H1 (cell line): ENCODE data around the gene PLGRKT. TPM values are rescaled to one million over a fixed set of nuclear protein-coding genes. Genes with fewer than 3 reads are reported as not detected.

Experiments
- CTCF ChIA-PET: fragments of 300-600 bp; sonication (Branson Sonifier 250); formaldehyde crosslinking; loops from one replicate; lab custom pipeline; 2021; ENCODE audit not compliant: partially characterized antibody; lab: Charles Lee
- POLR2A ChIA-PET: fragments of 300-600 bp; sonication (Branson Sonifier 250); formaldehyde crosslinking; loops from one replicate; lab custom pipeline; 2021; ENCODE audit warnings: inconsistent platforms; ENCODE audit not compliant: partially characterized antibody; lab: Charles Lee
- DNase-seq, 2 experiments: peaks; one replicate each; pipeline versions ENCODE4 v3.0.0 to v3.0.0-alpha.2; 2010 to 2022; ENCODE audit warnings: low spot score in 2 of 2, low read depth in 1 of 2, mixed read lengths in 1 of 2
- FAIRE-seq: peaks from 2 replicates; lab custom pipeline; 2011; peaks lifted over from hg19 to GRCh38; lab: Jason Lieb, UNC
- H2AFZ ChIP-seq: 2 replicates; pipeline ENCODE4 v1.8.1; 2012; ENCODE audit warnings: low read length, inconsistent platforms
- H2AK5ac ChIP-seq: 2 replicates; pipeline ENCODE4 v1.6.1; 2013; ENCODE audit warnings: low read depth, low read length
- H2BK120ac ChIP-seq: replicated peaks from 2 replicates; pipeline ENCODE3; 2013; ENCODE audit warnings: low read depth, low read length, inconsistent platforms
- H2BK12ac ChIP-seq: 2 replicates; pipeline ENCODE4 v1.6.1; 2013; ENCODE audit warnings: low read depth, low read length
- H2BK15ac ChIP-seq: 2 replicates; pipeline ENCODE4 v1.6.1; 2013; ENCODE audit warnings: low read length
- H2BK20ac ChIP-seq: 2 replicates; pipeline ENCODE4 v1.6.1; 2013; ENCODE audit warnings: low read length
- H2BK5ac ChIP-seq: 2 replicates; pipeline ENCODE4 v1.6.1; 2013; ENCODE audit warnings: low read depth, low read length
- H3K14ac ChIP-seq: 2 replicates; pipeline ENCODE4 v1.6.1; 2013; ENCODE audit warnings: inconsistent platforms; ENCODE audit not compliant: insufficient read length
- H3K18ac ChIP-seq: 2 replicates; pipeline ENCODE4 v1.6.1; 2013; ENCODE audit warnings: low read length; ENCODE audit errors: extremely low read depth
- H3K23ac ChIP-seq: 2 replicates; pipeline ENCODE4 v1.6.1; 2013; ENCODE audit warnings: inconsistent platforms; ENCODE audit not compliant: insufficient read length
- H3K23me2 ChIP-seq: 2 replicates; pipeline ENCODE4 v1.6.1; 2013; ENCODE audit warnings: low read depth, low read length
- H3K27ac ChIP-seq: 2 replicates; pipeline ENCODE4 v1.6.1; 2011; ENCODE audit warnings: low read depth, low read length, inconsistent platforms
- H3K27me3 ChIP-seq, 4 experiments: replicated peaks in 1 of 4; 1 replicate in 1 of 4; 2 replicates in 3 of 4; pipeline versions ENCODE4 v1.6.1 to v1.8.1; 2011 to 2013; ENCODE audit warnings: low read length in 3 of 4, mild to moderate bottlenecking in 3 of 4, inconsistent platforms in 2 of 4, mixed read lengths in 2 of 4, moderate library complexity in 1 of 4; ENCODE audit not compliant: control insufficient read depth in 3 of 4, insufficient read depth in 3 of 4; ENCODE audit errors: extremely low read depth in 1 of 4
- H3K36me3 ChIP-seq, 4 experiments: 2 replicates each; pipeline versions ENCODE4 v1.6.1 to v1.8.1; 2011 to 2013; ENCODE audit warnings: mild to moderate bottlenecking in 4 of 4, low read length in 3 of 4, moderate library complexity in 2 of 4, control low read depth in 1 of 4, inconsistent platforms in 1 of 4; ENCODE audit not compliant: insufficient read depth in 4 of 4, control insufficient read depth in 2 of 4
- H3K4ac ChIP-seq: replicated peaks from 2 replicates; pipeline ENCODE3; 2013; ENCODE audit warnings: low read length, low read depth, mixed read lengths, inconsistent platforms; ENCODE audit not compliant: insufficient read length
- H3K4me1 ChIP-seq, 4 experiments: replicated peaks in 1 of 4; 1 replicate in 1 of 4; 2 replicates in 3 of 4; pipeline versions ENCODE4 v1.6.1 to v1.8.1; 2011 to 2013; ENCODE audit warnings: low read length in 3 of 4, inconsistent platforms in 2 of 4, mixed read lengths in 1 of 4; ENCODE audit not compliant: insufficient read depth in 4 of 4, control insufficient read depth in 3 of 4
- H3K4me2 ChIP-seq, 2 experiments: 2 replicates each; pipeline versions ENCODE4 v1.6.1 to v1.8.1; 2011 to 2013; ENCODE audit warnings: low read depth in 2 of 2, low read length in 2 of 2, control low read depth in 1 of 2, inconsistent platforms in 1 of 2, mild to moderate bottlenecking in 1 of 2; ENCODE audit not compliant: insufficient read depth in 1 of 2
- H3K4me3 ChIP-seq, 4 experiments: fragments of 200-600, 300-600 bp in 1 of 4; sonication (generic), shearing (Covaris generic), sonication (Bioruptor Twin) in 1 of 4; 2 replicates each; pipeline versions ENCODE4 v1.5.1 to v1.8.1; 2011 to 2016; ENCODE audit warnings: low read length in 4 of 4, low read depth in 3 of 4, control low read depth in 2 of 4, inconsistent platforms in 2 of 4, mild to moderate bottlenecking in 2 of 4, mixed read lengths in 1 of 4, moderate library complexity in 1 of 4; ENCODE audit not compliant: insufficient read depth in 2 of 4; ENCODE audit errors: extremely low read depth in 1 of 4
- H3K56ac ChIP-seq: replicated peaks from 2 replicates; pipeline ENCODE3; 2013; ENCODE audit warnings: low read depth, mild to moderate bottlenecking, mixed read lengths, low read length, inconsistent platforms; ENCODE audit not compliant: insufficient read length
- H3K79me1 ChIP-seq: 2 replicates; pipeline ENCODE4 v1.6.1; 2013; ENCODE audit warnings: low read depth, low read length, control low read depth
- H3K79me2 ChIP-seq, 2 experiments: 2 replicates each; pipeline versions ENCODE4 v1.6.1 to v1.8.1; 2012 to 2013; ENCODE audit warnings: low read length in 2 of 2, mild to moderate bottlenecking in 2 of 2, inconsistent platforms in 1 of 2; ENCODE audit not compliant: insufficient read depth in 2 of 2, control insufficient read depth in 1 of 2
- H3K9ac ChIP-seq, 4 experiments: replicated peaks in 1 of 4; 1 replicate in 1 of 4; 2 replicates in 3 of 4; pipeline versions ENCODE4 v1.6.1 to v1.8.1; 2011 to 2013; ENCODE audit warnings: low read depth in 3 of 4, low read length in 3 of 4, control low read depth in 2 of 4, mild to moderate bottlenecking in 2 of 4, moderate library complexity in 2 of 4, inconsistent platforms in 1 of 4; ENCODE audit errors: extremely low read depth in 1 of 4
- H3K9me3 ChIP-seq, 2 experiments: 2 replicates each; pipeline versions ENCODE4 v1.6.1 to v1.8.1; 2012 to 2013; ENCODE audit warnings: mild to moderate bottlenecking in 2 of 2, moderate library complexity in 2 of 2, control low read depth in 1 of 2, inconsistent platforms in 1 of 2, low read depth in 1 of 2, low read length in 1 of 2, mixed read lengths in 1 of 2; ENCODE audit not compliant: insufficient read depth in 2 of 2
- H4K20me1 ChIP-seq, 2 experiments: replicated peaks in 1 of 2; 2 replicates each; pipeline versions ENCODE3 to v1.8.1; 2011 to 2013; ENCODE audit warnings: inconsistent platforms in 2 of 2, low read length in 2 of 2, mild to moderate bottlenecking in 1 of 2; ENCODE audit not compliant: insufficient read depth in 2 of 2, control insufficient read depth in 1 of 2
- H4K5ac ChIP-seq: 2 replicates; pipeline ENCODE4 v1.6.1; 2013; ENCODE audit warnings: low read length, low read depth, mixed read lengths, inconsistent platforms; ENCODE audit not compliant: insufficient read length
- H4K8ac ChIP-seq: 2 replicates; pipeline ENCODE4 v1.8.0; 2013; ENCODE audit warnings: mild to moderate bottlenecking, moderate library complexity, low read length, inconsistent platforms; ENCODE audit not compliant: insufficient read depth; ENCODE audit errors: extremely low read depth
- H4K91ac ChIP-seq: replicated peaks from 2 replicates; pipeline ENCODE3; 2013; ENCODE audit warnings: low read length, mixed read lengths, inconsistent platforms; ENCODE audit not compliant: insufficient read length
- CHD2 ChIP-seq: IDR thresholded peaks from 2 replicates; pipeline ENCODE4 v1.6.1; 2012; ENCODE audit warnings: low read length, improper control_type of control experiment
- TBP ChIP-seq: IDR thresholded peaks from 2 replicates; pipeline ENCODE4 v1.6.1; 2011; ENCODE audit warnings: low read depth, low read length, improper control_type of control experiment
- WGBS, 2 experiments: shearing (Covaris generic) in 1 of 2; methylation state at CpG; one replicate each; pipeline versions ENCODE4 v1.1.6 to v1.1.7; 2013 to 2015; ENCODE audit warnings: low lambda C conversion rate in 2 of 2, mixed read lengths in 2 of 2, inconsistent platforms in 1 of 2, low coverage in 1 of 2, missing lambda C conversion rate in 1 of 2; ENCODE audit not compliant: insufficient replicate concordance in 2 of 2, insufficient coverage in 1 of 2, insufficient read length in 1 of 2; ENCODE audit errors: extremely low coverage in 1 of 2, missing lambda C conversion rate in 1 of 2; 5-methylcytosine and 5-hydroxymethylcytosine counted together
- polyA plus RNA-seq, 7 experiments: library from polyadenylated mRNA; depleted of rRNA in 3 of 7; stranded (reverse) in 5 of 7; unstranded in 2 of 7; fragments of >200 nt in 5 of 7; fragments of 200-250 nt in 2 of 7; gene quantifications; 1 replicate in 5 of 7; 2 replicates in 1 of 7; 4 replicates in 1 of 7; pipeline versions ENCODE4 v1.2.1 to v1.2.3, GENCODE V29; 2011 to 2013; ENCODE audit warnings: missing spikeins in 2 of 7, mixed read lengths in 2 of 7
- total RNA-seq: library from RNA; stranded (reverse); fragmentation: NEBNext Ultra II Directional; extraction: Animal tissue kit (Norgen Biotek cat#: 25700); gene quantifications from 2 replicates; pipeline ENCODE4 v1.2.1, GENCODE V29; 2021

PLGRKT gene
- total and polyA plus RNA-seq, 2 of the 8 experiments (the other 6 are each of a cell fraction or from before 2014, with no cell fraction given): 5.4 to 15.7 TPM

DNA sequence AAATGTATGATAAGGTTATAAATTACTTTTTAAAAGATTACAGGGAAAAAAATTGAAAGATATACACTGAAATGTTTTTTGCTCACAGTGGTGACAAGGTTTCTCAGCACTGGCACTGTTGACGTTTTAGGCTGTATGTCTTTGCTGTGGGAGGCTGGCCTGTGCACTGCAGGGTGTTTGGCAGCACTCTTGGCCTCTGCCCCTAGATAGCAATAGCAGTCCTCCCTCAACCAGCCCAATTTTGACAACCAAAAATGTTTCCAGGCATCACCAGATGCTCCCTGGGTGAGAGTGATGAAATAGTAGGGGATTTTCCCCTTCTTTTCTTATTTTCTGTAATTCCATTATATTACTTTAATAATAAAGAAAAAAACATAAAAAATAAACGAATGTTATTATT, 15.9 kb upstream of the PLGRKT start:
- no peak for DNase-seq
- H3K14ac ChIP-seq: no peak overlapping the region
- no peak overlapping the region for H4K91ac ChIP-seq
- no peaks in the 10 kb centered on the region for H3K79me2 ChIP-seq
- H2AK5ac ChIP-seq: no peak overlapping the region
- H2BK15ac ChIP-seq: no peak overlapping the region
- H3K27me3 ChIP-seq: no peaks in the 10 kb centered on the region; a peak in 1 of 7 replicates
- H2BK12ac ChIP-seq: no peak overlapping the region
- H4K20me1 ChIP-seq: no peaks in the 10 kb centered on the region
- H4K8ac ChIP-seq: no peak overlapping the region
- no peak overlapping the region for H3K4me3 ChIP-seq
- no peaks in the 10 kb centered on the region; the same call in 1 of the 2 replicates for H3K23me2 ChIP-seq
- no peak overlapping the region for H3K56ac ChIP-seq
- no peak overlapping the region for H2AFZ ChIP-seq
- no peak overlapping the region for H2BK120ac ChIP-seq
- H3K9ac ChIP-seq: no peak overlapping the region
- no peak for FAIRE-seq
- H3K4me2 ChIP-seq: no peak overlapping the region
- no peak overlapping the region for H3K23ac ChIP-seq
- H2BK20ac ChIP-seq: no peak overlapping the region
- no peak overlapping the region for H2BK5ac ChIP-seq
- 48% methylated on average over 2 of the region's 2 CpGs; no CpG with 5 or more reads in 1 of the 2 experiments for WGBS, 2 experiments
- H3K18ac ChIP-seq: no peak overlapping the region
- POLR2A ChIA-PET: no interaction called here
- no peaks in the 10 kb centered on the region for H3K79me1 ChIP-seq
- no peak overlapping the region for H3K27ac ChIP-seq
- no peaks in the 10 kb centered on the region for H3K36me3 ChIP-seq
- CTCF ChIA-PET: no interaction called here
- no peaks in the 10 kb centered on the region for H3K9me3 ChIP-seq
- H4K5ac ChIP-seq: no peak overlapping the region
- H3K4me1 ChIP-seq: peaks cover 0 to 2% (median under 1%) of the 10 kb centered on the region in 4 experiments; a peak in 2 of 7 replicates
- TF ChIP-seq CHD2 (no peak), TBP (no peak)
- H3K4ac ChIP-seq: no peak overlapping the region
